GM10248 (cell line): Measurements from ENCODE around the gene ZMYND11.

ENCODE experiments used
- CTCF ChIA-PET: fragments of 300-600 bp; sonication (Branson Sonifier 250); formaldehyde crosslinking; extraction: SDS; loops from one replicate; lab custom pipeline; 2021; ENCODE audit warnings: antibody characterized with exemption; lab: Yijun Ruan, JAX
- POLR2A ChIA-PET: fragments of 350-650 bp; sonication (Branson Sonifier 250); formaldehyde crosslinking; extraction: SDS; loops from one replicate; lab custom pipeline; 2020; ENCODE audit warnings: antibody characterized with exemption; lab: Yijun Ruan, JAX
- DNase-seq: peaks from one replicate; pipeline ENCODE4 v3.0.0; 2012; ENCODE audit errors: extremely low spot score
- CTCF ChIP-seq: IDR thresholded peaks from 2 replicates; pipeline ENCODE4 v1.5.1; 2012; ENCODE audit warnings: mild to moderate bottlenecking, low read depth; ENCODE audit errors: extremely low read depth, missing control alignments, control extremely low read depth

Gene ZMYND11

GRCh38 chr10:91313-91712 is 43.9 kb upstream of the ZMYND11 start:
- CTCF ChIA-PET: no interaction called here
- DNase-seq: no peak
- POLR2A ChIA-PET: no interaction called here
- no peak for TF ChIP-seq CTCF

- no peak for DNase-seq
- no peak for TF ChIP-seq CTCF
- CTCF ChIA-PET: no interaction called here
Observed at GRCh38 chr10:92153-92552, 43.1 kb upstream of the ZMYND11 start.

GRCh38 chr10:92846-93245 is 42.4 kb upstream of the ZMYND11 start:
- TF ChIP-seq CTCF: no peak
- POLR2A ChIA-PET: no interaction called here
- DNase-seq: no peak
- CTCF ChIA-PET: no interaction called here

More at GRCh38 chr10:92153-92552, 43.1 kb upstream of the ZMYND11 start:
- POLR2A ChIA-PET: no interaction called here

GRCh38 chr10:94613-95012 is 40.6 kb upstream of the ZMYND11 start:
- ChIA-PET POLR2A (no interaction called here), CTCF (no interaction called here)
- DNase-seq: no peak
- no peak for TF ChIP-seq CTCF

GRCh38 chr10:95356-96115 is 39.7 kb upstream of the ZMYND11 start:
- no peak for TF ChIP-seq CTCF
- ChIA-PET CTCF (no interaction called here), POLR2A (no interaction called here)
- no peak for DNase-seq

GRCh38 chr10:96466-96865 is 38.8 kb upstream of the ZMYND11 start:
- no peak for DNase-seq
- ChIA-PET POLR2A (no interaction called here), CTCF (no interaction called here)
- no peak for TF ChIP-seq CTCF
